Left lung (tissue), 10 donors: ENCODE data around the gene LLGL2. TPM values are rescaled to one million over a fixed set of nuclear protein-coding genes. Genes with fewer than 3 reads are reported as not detected.

Source experiments
- ATAC-seq: fragments of 200-7000 bp; cut with Tn5 transposase; one replicate; pipeline ENCODE4 v1.9.1; 2020; ENCODE audit warnings: moderate library complexity
- DNase-seq, 4 donors: peaks; one replicate each; pipeline ENCODE4 v3.0.0-alpha.2; 2013 to 2020
- H3K27ac ChIP-seq, 2 donors: fragments of 200-600 bp; sonication (generic) in 1 of 2; one replicate each; pipeline versions ENCODE4 v1.5.0 to v1.8.0; 2020 to 2021
- H3K27me3 ChIP-seq, 2 donors: fragments of 200-600 bp; sonication (generic) in 1 of 2; one replicate each; pipeline versions ENCODE4 v1.5.0 to v1.8.0; 2020 to 2021
- H3K36me3 ChIP-seq, 2 donors: fragments of 200-600 bp; sonication (generic) in 1 of 2; one replicate each; pipeline versions ENCODE4 v1.5.0 to v1.8.0; 2020 to 2021
- H3K4me1 ChIP-seq, 2 donors: fragments of 200-600 bp; one replicate each; pipeline ENCODE4 v1.8.0; 2021
- H3K4me3 ChIP-seq, 2 donors: fragments of 200-600 bp; sonication (generic) in 1 of 2; one replicate each; pipeline versions ENCODE4 v1.5.0 to v1.8.0; 2020 to 2021; ENCODE audit warnings: mild to moderate bottlenecking in 1 of 2
- H3K9me3 ChIP-seq, 2 donors: fragments of 200-600 bp; sonication (generic) in 1 of 2; one replicate each; pipeline versions ENCODE4 v1.5.0 to v1.8.0; 2020 to 2021
- intact Hi-C, 2 donors: fragments of 100-400 bp; cut with DNase I; formaldehyde crosslinking; loops; one replicate each; pipeline versions ENCODE4 v1.11.2 to v1.14.2; 2022
- polyA plus RNA-seq, 6 donors: library from polyadenylated mRNA; unstranded; fragments of 120-200 nt; gene quantifications; one replicate each; pipeline ENCODE4 v1.2.1, GENCODE V29; 2013; ENCODE audit not compliant: insufficient read length in 6 of 6
- total RNA-seq, 2 donors: library from RNA; stranded (reverse); fragmentation: NEBNext Ultra II Directional; extraction: Animal tissue kit (Norgen Biotek cat#: 25700); gene quantifications; one replicate each; pipeline ENCODE4 v1.2.1, GENCODE V29; 2021
- TF ChIP-seq, protein P1 (sequence below), 2 donors: fragments of 200-600 bp; sonication (generic) in 1 of 2; IDR thresholded peaks; one replicate each; pipeline versions ENCODE4 v1.5.0 to v1.8.0; 2021; ENCODE audit warnings: antibody characterized with exemption in 2 of 2
- donor health status: DM: no; HTN: yes; CAD: no.
- donor health status: DM: no; HTN: no; CAD: no.

The LLGL2 gene
- total and polyA plus RNA-seq, 8 donors: 38.0 to 173 (median 53.1) TPM

DNA sequence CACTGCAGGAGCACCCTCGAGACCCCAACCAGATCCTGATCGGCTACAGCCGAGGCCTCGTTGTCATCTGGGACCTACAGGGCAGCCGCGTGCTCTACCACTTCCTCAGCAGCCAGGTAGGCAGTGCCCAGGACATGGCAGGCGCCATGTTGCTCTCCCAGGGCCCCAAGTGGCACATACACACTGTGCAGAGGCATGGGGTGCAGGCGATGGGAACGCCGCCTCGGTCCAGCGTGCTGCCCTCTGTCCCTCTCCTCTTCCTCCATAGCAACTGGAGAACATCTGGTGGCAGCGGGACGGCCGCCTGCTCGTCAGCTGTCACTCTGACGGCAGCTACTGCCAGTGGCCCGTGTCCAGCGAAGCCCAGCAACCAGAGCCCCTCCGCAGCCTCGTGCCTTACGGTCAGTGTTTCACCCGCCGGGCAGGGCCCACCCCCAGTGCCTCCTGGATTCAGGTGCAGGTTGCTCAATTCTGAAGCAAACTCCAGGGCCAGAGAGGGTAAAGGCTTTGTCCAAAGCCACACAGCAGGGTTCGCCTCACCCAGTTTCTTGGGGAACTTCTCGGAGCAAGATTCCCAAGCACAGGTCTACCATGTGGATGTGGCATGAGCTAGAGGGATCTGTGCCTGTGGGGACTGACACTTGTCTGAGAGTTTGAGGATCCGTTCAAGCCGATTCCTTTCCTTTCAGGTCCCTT is 37.7 kb downstream of the LLGL2 start:
- no peak for DNase-seq
- no peaks in the 10 kb centered on the region for H3K27me3 ChIP-seq
- TF ChIP-seq, protein P1, sequence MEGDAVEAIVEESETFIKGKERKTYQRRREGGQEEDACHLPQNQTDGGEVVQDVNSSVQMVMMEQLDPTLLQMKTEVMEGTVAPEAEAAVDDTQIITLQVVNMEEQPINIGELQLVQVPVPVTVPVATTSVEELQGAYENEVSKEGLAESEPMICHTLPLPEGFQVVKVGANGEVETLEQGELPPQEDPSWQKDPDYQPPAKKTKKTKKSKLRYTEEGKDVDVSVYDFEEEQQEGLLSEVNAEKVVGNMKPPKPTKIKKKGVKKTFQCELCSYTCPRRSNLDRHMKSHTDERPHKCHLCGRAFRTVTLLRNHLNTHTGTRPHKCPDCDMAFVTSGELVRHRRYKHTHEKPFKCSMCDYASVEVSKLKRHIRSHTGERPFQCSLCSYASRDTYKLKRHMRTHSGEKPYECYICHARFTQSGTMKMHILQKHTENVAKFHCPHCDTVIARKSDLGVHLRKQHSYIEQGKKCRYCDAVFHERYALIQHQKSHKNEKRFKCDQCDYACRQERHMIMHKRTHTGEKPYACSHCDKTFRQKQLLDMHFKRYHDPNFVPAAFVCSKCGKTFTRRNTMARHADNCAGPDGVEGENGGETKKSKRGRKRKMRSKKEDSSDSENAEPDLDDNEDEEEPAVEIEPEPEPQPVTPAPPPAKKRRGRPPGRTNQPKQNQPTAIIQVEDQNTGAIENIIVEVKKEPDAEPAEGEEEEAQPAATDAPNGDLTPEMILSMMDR (IDR thresholded peaks at IDR 0.05): no peak
- H3K4me3 ChIP-seq: no peak overlapping the region
- peaks cover 0 to 75% of the 10 kb centered on the region in 2 donors for H3K36me3 ChIP-seq
- H3K9me3 ChIP-seq: no peaks in the 10 kb centered on the region
- no peaks in the 10 kb centered on the region for H3K4me1 ChIP-seq
- H3K27ac ChIP-seq: no peak overlapping the region
- ATAC-seq: no peak
- intact Hi-C loops: no loop called here

DNA sequence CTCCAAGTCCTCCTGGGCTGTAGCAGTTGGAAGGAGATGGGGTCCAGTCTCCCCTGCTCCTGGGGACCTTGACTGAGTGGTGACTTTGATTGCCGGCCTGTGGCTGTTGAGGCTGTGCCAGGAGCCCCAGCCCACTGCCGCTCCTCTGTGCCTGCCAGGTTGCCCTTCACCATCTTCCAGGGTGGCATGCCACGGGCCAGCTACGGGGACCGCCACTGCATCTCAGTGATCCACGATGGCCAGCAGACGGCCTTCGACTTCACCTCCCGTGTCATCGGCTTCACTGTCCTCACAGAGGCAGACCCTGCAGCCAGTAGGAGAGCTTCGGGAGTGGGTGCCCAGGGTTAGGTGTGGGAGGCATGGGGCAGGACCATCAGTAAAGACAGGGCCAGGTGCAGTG is 38.7 kb downstream of the LLGL2 start:
- no peaks in the 10 kb centered on the region for H3K4me1 ChIP-seq
- ATAC-seq: no peak
- intact Hi-C loops: no loop called here
- DNase-seq: no peak
- no peaks in the 10 kb centered on the region for H3K9me3 ChIP-seq
- H3K36me3 ChIP-seq: peaks cover 0 to 79% of the 10 kb centered on the region in 2 donors
- no peak overlapping the region for H3K4me3 ChIP-seq
- no peak overlapping the region for H3K27ac ChIP-seq
- TF ChIP-seq, protein P1 (IDR thresholded peaks at IDR 0.05): no peak
- no peaks in the 10 kb centered on the region for H3K27me3 ChIP-seq

DNA sequence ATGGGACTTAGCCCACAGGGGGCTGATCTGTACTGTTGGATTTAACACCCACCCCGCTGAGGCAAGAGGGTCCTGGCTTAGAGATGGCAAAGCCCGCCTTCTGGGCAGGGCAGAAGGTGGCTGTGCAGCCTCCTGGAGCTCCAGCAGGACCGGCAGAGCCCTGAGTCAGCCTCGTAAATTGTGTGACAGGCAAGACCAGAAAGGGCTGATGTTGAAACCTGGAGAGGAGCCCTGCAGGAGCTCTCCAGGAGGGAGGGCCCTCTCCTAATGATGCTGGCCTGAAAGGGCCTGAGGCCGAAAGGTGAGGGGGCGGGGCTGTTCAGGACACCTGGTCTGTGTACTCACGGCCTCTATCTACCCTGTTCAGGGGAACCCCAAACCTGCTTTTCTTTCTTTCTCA is 39.6 kb downstream of the LLGL2 start:
- no peaks in the 10 kb centered on the region for H3K4me1 ChIP-seq
- H3K9me3 ChIP-seq: no peaks in the 10 kb centered on the region
- DNase-seq (no peak), ATAC-seq (peak; percentile 75)
- no peaks in the 10 kb centered on the region for H3K27me3 ChIP-seq
- H3K27ac ChIP-seq: no peak overlapping the region
- H3K4me3 ChIP-seq: no peak overlapping the region
- intact Hi-C loops: no loop called here
- TF ChIP-seq, protein P1 (IDR thresholded peaks at IDR 0.05): no peak
- peaks cover 0 to 79% of the 10 kb centered on the region in 2 donors for H3K36me3 ChIP-seq

DNA sequence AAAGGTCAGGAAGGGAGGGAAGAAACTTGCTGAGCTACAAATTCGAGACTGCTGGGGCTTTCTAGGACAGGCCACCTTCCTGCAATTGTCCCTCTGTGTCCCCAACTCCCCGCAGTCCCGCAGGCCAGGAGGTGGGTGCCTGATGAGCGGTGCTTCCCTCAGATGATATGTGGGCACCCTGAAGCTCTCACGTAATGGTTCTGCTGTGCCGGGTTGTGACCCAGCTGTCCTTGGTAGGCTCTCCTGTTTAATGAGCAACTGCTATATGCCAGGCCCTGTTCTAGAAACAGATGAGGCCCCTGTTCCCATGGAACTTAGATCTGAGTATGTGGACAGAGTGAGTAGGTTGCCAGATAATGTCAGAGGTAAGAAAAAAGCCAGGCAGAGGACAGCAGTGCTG is 40.1 kb downstream of the LLGL2 start:
- TF ChIP-seq, protein P1 (IDR thresholded peaks at IDR 0.05): no peak
- peaks cover 0 to 79% of the 10 kb centered on the region in 2 donors for H3K36me3 ChIP-seq
- intact Hi-C loops: no loop called here
- H3K9me3 ChIP-seq: no peaks in the 10 kb centered on the region
- H3K4me1 ChIP-seq: peaks cover 0 to 1% of the 10 kb centered on the region in 2 donors
- DNase-seq (no peak), ATAC-seq (no peak)
- no peaks in the 10 kb centered on the region for H3K27me3 ChIP-seq
- no peak overlapping the region for H3K4me3 ChIP-seq
- H3K27ac ChIP-seq: no peak overlapping the region

DNA sequence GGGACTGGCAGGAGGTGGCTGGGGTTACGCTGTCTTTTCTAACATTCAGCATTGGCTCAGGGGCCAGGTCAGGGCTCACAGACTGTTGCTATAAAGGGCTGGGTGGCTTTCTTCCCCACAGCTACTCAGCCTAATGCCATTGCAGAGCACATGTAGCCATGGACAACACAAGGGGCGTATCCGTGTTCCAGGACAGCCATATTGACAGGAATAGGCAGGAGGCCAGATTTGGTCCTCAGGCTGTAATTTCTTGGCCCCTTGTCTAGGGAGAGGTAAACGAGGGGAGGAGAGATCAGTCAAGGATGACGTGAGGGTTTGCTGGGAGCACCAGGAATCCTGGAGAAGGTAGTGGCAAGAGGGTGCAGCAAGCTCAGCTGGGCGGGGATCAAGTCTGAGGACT is 40.9 kb downstream of the LLGL2 start:
- intact Hi-C loops: no loop called here
- peaks cover 0 to 85% of the 10 kb centered on the region in 2 donors for H3K36me3 ChIP-seq

More for the DNA sequence above, 40.9 kb downstream of the LLGL2 start:
- H3K4me3 ChIP-seq: no peak overlapping the region
- no peak for ATAC-seq
- H3K4me1 ChIP-seq: peaks cover 0 to 8% of the 10 kb centered on the region in 2 donors
- no peaks in the 10 kb centered on the region for H3K9me3 ChIP-seq
- H3K27ac ChIP-seq: no peak overlapping the region
- H3K27me3 ChIP-seq: no peaks in the 10 kb centered on the region
- no peak for DNase-seq
- TF ChIP-seq, protein P1 (IDR thresholded peaks at IDR 0.05): no peak
